HEK293T (cell line): Measurements from ENCODE around the gene ARHGAP28.
A peak's percentile ranks its signal among the peaks of the same experiment; 100 is the strongest.

Source experiments
- CTCF ChIA-PET: fragments of 350-600 bp; formaldehyde crosslinking; extraction: SDS; loops from one replicate; lab custom pipeline; 2021; ENCODE audit warnings: antibody characterized with exemption, inconsistent platforms; lab: Yijun Ruan, JAX
- POLR2A ChIA-PET: fragments of 350-600 bp; formaldehyde crosslinking; extraction: SDS; loops from one replicate; lab custom pipeline; 2020; ENCODE audit warnings: antibody characterized with exemption, inconsistent platforms; lab: Yijun Ruan, JAX
- DNase-seq: peaks from one replicate; pipeline ENCODE4 v3.0.0; 2012; ENCODE audit warnings: mixed read lengths; ENCODE audit errors: extremely low spot score
- ARNT ChIP-seq: fragments of 450-650 bp; IDR thresholded peaks from 2 replicates; pipeline ENCODE4 v1.6.1; 2017; ENCODE audit warnings: mild to moderate bottlenecking
- BHLHE40 ChIP-seq: fragments of 450-650 bp; IDR thresholded peaks from 2 replicates; pipeline ENCODE4 v1.6.1; 2016; ENCODE audit warnings: mild to moderate bottlenecking, moderate library complexity, borderline replicate concordance
- CTBP1 ChIP-seq: fragments of 450-650 bp; IDR thresholded peaks from 2 replicates; pipeline ENCODE4 v1.6.1; 2016; ENCODE audit warnings: borderline replicate concordance
- ELF4 ChIP-seq: fragments of 450-650 bp; IDR thresholded peaks from 2 replicates; pipeline ENCODE4 v1.6.1; 2017; ENCODE audit warnings: antibody characterized with exemption
- FOXA1 ChIP-seq: fragments of 450-650 bp; IDR thresholded peaks from 2 replicates; pipeline ENCODE4 v1.6.1; 2016; ENCODE audit warnings: mild to moderate bottlenecking
- FOXK2 ChIP-seq: fragments of 450-650 bp; IDR thresholded peaks from 2 replicates; pipeline ENCODE4 v1.6.1; 2016; ENCODE audit warnings: mild to moderate bottlenecking
- FOXM1 ChIP-seq: fragments of 450-650 bp; IDR thresholded peaks from 2 replicates; pipeline ENCODE4 v1.6.1; 2017; ENCODE audit warnings: mild to moderate bottlenecking, borderline replicate concordance
- HDGF ChIP-seq: fragments of 450-650 bp; IDR thresholded peaks from 2 replicates; pipeline ENCODE4 v1.6.1; 2017; ENCODE audit warnings: antibody characterized with exemption, borderline replicate concordance
- L3MBTL2 ChIP-seq: fragments of 450-650 bp; conservative IDR thresholded peaks from 2 replicates; pipeline ENCODE4 v1.6.1; 2016; ENCODE audit warnings: mild to moderate bottlenecking
- LEF1 ChIP-seq: fragments of 450-650 bp; IDR thresholded peaks from 2 replicates; pipeline ENCODE4 v1.6.1; 2017; ENCODE audit warnings: mild to moderate bottlenecking, borderline replicate concordance
- NFRKB ChIP-seq: fragments of 450-650 bp; IDR thresholded peaks from 2 replicates; pipeline ENCODE4 v1.6.1; 2016; ENCODE audit warnings: mild to moderate bottlenecking, moderate library complexity
- SP1 ChIP-seq: fragments of 450-650 bp; IDR thresholded peaks from 2 replicates; pipeline ENCODE4 v1.6.1; 2017
- SUZ12 ChIP-seq: fragments of 450-650 bp; IDR thresholded peaks from 2 replicates; pipeline ENCODE4 v1.6.1; 2016; ENCODE audit warnings: mild to moderate bottlenecking
- TARDBP ChIP-seq: fragments of 450-650 bp; IDR thresholded peaks from 2 replicates; pipeline ENCODE4 v1.6.1; 2016
- ZNF384 ChIP-seq: fragments of 450-650 bp; IDR thresholded peaks from 2 replicates; pipeline ENCODE4 v1.6.1; 2016
- TF ChIP-seq, protein P1 (sequence below): fragments of 450-650 bp; IDR thresholded peaks from 2 replicates; pipeline ENCODE4 v1.6.1; 2016

Gene ARHGAP28, protein sequence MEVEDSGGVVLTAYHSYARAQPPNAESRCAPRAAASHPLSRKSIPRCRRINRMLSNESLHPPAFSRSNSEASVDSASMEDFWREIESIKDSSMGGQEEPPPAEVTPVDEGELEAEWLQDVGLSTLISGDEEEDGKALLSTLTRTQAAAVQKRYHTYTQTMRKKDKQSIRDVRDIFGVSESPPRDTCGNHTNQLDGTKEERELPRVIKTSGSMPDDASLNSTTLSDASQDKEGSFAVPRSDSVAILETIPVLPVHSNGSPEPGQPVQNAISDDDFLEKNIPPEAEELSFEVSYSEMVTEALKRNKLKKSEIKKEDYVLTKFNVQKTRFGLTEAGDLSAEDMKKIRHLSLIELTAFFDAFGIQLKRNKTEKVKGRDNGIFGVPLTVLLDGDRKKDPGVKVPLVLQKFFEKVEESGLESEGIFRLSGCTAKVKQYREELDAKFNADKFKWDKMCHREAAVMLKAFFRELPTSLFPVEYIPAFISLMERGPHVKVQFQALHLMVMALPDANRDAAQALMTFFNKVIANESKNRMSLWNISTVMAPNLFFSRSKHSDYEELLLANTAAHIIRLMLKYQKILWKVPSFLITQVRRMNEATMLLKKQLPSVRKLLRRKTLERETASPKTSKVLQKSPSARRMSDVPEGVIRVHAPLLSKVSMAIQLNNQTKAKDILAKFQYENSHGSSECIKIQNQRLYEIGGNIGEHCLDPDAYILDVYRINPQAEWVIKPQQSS

DNA sequence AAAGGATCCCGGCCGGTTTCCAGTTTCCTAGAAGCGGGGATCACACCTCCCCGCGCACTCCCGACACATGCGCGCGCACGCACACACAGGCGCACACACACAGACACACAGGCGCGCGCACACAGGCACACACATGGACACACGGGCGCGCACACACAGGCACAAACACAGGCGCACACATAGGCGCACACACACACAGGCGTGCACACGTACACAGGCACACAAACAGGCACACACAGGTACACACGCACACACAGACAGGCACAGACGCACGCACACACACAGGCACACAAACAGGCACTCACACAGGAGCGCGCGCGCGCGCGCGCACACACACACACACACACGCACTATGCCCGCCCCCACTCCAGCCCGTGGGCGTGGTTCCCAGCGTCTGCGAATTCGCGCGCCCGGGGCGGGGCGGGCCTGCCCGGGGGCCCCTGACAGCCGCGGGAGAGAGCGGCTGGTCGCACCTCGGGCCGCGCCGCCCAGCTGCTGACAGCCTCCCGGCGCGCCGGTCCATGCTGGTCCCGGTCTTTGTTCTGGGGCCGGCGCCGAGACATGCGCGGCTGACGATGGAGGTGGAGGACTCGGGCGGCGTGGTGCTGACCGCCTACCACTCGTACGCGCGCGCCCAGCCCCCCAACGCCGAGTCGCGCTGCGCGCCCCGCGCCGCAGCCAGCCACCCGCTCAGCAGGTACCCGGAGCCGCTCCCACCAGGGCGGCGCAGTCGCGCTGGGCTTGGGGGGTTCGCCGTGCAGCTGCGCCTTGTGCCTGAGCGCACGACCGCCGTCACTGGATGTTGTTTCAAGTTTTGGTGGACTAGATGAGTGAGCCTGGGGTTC is at the start of gene ARHGAP28:
Gene ARHGAP28, plus strand, starts transcription at position 470 of the 845 bp plus-strand sequence. Its CDS starts 106 bp downstream, at position 576.
- TF ChIP-seq L3MBTL2 (0 out of 2 replicates have a peak, but pooled peaks have one; percentile 37), TARDBP (no peak)
- DNase-seq, result peak; percentile 69
- POLR2A ChIA-PET, result no interaction called here
- CTCF ChIA-PET, result no interaction called here

DNA sequence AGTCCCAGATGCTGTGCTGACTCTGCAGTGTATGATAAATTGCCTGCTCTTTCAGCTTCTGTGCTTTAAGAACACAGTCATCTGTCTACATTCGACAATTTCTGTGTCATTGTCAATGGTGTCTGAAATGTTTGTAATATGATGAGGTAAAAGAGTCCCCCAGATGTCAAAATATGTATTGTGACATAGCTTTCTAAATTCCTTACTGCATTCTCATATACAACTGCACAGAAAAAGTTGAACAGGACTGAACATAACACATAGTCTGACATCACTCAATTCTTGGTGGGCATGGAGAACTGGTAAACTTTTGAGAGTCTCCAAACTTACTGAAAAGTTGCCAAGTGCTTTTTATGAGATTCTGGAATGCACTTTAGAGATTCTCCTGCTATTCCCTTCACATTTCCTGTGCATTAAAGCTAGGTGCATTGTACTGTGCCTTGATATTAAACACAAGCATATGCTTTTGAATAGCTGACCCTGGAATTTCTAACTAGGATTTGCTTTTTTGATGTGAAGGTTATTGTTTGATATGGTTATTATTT is 48.1 kb upstream of the ARHGAP28 start:
- POLR2A ChIA-PET, result no interaction called here
- TF ChIP-seq ZNF384, result no peak
- TF ChIP-seq L3MBTL2, result no peak
- TF ChIP-seq SUZ12, result no peak
- TF ChIP-seq TARDBP, result no peak
- TF ChIP-seq SP1, result no peak
- no peak for TF ChIP-seq ARNT
- no peak for TF ChIP-seq LEF1
- no peak for TF ChIP-seq BHLHE40
- no peak for TF ChIP-seq FOXK2
- TF ChIP-seq CTBP1, result no peak
- TF ChIP-seq FOXM1, result no peak
- no peak for TF ChIP-seq FOXA1
- TF ChIP-seq NFRKB, result no peak
- DNase-seq, result no peak
- CTCF ChIA-PET, result no interaction called here

DNA sequence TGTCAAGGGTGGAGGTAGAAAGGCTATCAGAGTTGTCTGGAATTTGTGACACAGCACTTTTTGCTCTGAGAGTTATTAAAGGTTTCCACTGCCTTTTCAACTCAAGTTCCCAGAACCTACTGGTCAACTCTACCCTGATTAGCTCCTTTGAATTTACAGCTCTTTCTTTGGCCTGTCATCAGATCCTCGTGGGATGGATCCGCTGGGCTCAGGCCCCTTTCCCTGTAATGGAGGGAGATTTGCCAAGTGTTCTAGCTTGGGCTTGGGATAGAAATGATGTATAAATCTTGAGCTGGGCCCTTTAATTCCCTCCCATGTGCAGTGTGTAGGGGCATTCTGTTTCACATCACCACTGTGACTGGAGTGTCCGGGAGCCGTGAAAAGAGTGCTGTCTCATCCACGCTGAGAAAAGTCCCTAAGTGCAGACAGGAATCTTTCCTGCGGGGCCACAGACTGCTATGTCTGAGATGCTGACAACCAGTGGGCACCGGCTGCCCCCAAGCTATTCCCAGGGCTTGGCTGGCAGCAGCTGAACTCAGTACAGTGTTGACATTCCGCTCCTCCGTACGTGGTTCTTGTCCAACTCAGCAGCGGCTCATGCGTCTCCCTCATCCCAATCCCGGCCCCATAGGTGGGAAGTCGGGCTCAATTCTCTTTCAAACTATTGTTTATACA is 46.9 kb upstream of the ARHGAP28 start:
- CTCF ChIA-PET, result no interaction called here
- TF ChIP-seq L3MBTL2 (no peak), FOXA1 (no peak), CTBP1 (no peak), LEF1 (no peak), FOXK2 (no peak), HDGF (no peak), BHLHE40 (no peak), ARNT (no peak)
- POLR2A ChIA-PET, result no interaction called here

DNA sequence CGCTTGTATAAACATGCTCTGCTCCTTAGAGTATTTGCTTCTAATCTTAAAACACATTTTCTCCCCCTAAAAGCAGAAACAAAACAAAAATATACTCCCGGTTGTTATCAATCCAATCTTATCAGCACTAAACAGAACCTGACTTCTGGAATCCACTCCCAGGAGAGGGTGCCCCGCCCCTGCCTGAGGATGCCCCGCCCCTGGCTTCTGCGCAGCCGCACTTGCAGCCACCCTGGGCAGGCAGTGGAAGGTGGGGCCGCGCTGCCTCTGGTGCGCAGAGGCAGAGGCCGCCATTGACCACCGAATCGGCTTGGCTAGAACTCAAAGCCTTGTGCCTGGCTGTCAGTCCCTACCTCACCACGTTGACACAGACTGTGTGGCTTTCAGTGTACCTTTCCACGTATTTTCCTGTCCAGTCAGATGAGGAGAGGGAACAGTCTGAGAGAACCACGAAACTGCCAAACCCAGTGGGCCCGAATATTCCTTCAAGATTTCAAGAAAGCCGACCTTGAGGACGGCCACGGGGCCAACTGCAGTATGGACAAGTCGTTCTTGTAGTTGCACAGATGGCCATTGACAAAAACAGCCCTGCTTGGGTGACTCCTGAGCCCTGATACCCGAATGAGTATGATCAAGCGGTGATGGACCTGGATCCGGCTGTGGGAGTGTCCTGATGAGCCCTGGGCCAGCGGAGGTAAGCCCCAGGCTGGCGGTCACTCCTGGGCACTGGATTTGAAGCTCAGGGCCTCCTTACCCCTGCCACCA is 46.2 kb upstream of the ARHGAP28 start:
- ChIA-PET CTCF (no interaction called here), POLR2A (no interaction called here)
- no peak for DNase-seq
- TF ChIP-seq ZNF384 (no peak), ELF4 (no peak)

More for the DNA sequence above, 46.9 kb upstream of the ARHGAP28 start:
- no peak for DNase-seq

DNA sequence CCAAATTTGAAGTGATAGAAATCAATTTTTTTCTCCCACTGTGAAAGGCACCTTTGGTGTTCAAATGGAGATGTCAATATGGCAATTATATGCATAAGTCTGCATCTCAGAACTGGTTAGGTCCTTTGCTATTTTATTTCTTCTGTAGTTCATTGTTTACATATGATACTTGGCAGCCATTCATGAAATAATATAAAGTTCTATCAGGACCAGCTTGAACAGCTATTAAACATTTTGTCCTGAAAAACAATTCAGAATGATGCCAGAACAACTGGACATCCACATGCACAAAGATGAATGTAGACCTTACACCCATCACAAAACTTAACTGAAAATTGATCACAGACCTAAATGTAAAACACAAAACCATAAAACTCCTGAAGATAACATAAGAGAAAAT is 41.8 kb upstream of the ARHGAP28 start:
- ChIA-PET CTCF (no interaction called here), POLR2A (no interaction called here)
- TF ChIP-seq ZNF384, result no peak
- no peak for TF ChIP-seq L3MBTL2
- no peak for DNase-seq

DNA sequence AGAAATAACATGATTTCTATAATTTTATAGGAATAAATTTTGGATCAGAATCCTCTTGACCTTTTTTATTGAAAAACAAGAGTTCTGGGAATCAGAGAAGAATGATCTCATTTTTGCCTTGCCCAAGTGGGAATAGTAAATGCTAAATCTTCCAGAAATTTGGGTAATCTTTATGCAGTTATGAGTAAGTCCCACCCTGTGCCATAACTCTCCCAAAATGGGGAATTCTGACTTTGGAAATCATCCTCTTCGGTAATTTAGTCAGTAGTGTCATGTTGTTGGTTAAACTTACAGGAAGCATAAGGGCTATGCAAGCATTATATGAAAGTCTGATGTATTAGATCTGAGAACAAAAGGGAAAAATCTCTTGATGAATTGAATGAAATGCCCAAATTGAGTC is 20.6 kb upstream of the ARHGAP28 start:
- ChIA-PET CTCF (no interaction called here), POLR2A (no interaction called here)
- TF ChIP-seq, protein P1, sequence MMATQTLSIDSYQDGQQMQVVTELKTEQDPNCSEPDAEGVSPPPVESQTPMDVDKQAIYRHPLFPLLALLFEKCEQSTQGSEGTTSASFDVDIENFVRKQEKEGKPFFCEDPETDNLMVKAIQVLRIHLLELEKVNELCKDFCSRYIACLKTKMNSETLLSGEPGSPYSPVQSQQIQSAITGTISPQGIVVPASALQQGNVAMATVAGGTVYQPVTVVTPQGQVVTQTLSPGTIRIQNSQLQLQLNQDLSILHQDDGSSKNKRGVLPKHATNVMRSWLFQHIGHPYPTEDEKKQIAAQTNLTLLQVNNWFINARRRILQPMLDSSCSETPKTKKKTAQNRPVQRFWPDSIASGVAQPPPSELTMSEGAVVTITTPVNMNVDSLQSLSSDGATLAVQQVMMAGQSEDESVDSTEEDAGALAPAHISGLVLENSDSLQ, result no peak
- TF ChIP-seq NFRKB (no peak), ARNT (no peak), FOXA1 (no peak), LEF1 (no peak), BHLHE40 (no peak), HDGF (no peak), FOXK2 (no peak), ZNF384 (no peak), SP1 (no peak), ELF4 (no peak), SUZ12 (no peak)
- DNase-seq, result no peak
